Naive thymus-derived CD4-positive, alpha-beta T cell (primary cell): Measurements from ENCODE around the gene HIKESHI. TPM values are rescaled to one million over a fixed set of nuclear protein-coding genes. Genes with fewer than 3 reads are reported as not detected.

Experiments
- ATAC-seq: fragments of 150-1000 bp; cut with Tn5 transposase; 2 replicates; pipeline ENCODE4 v1.10.0; 2021; ENCODE audit warnings: mild to moderate bottlenecking, moderate library complexity
- CTCF ChIA-PET: fragments of 350-600 bp; sonication (Branson Sonifier 250); formaldehyde crosslinking; loops from one replicate; lab custom pipeline; 2021; ENCODE audit warnings: antibody characterized with exemption; lab: Charles Lee
- POLR2A ChIA-PET: fragments of 350-600 bp; sonication (Branson Sonifier 250); formaldehyde crosslinking; loops from one replicate; lab custom pipeline; 2021; ENCODE audit warnings: antibody characterized with exemption, inconsistent platforms; lab: Charles Lee
- DNase-seq, 9 donors: peaks; one replicate each; pipeline versions ENCODE4 v3.0.0 to v3.0.0-alpha.2; 2020 to 2022; ENCODE audit warnings: mixed read lengths in 1 of 9
- H3K27ac ChIP-seq: one replicate; pipeline ENCODE4 v1.7.0; 2013; ENCODE audit warnings: mild to moderate bottlenecking, low read depth, low read length, moderate library complexity
- H3K27me3 ChIP-seq, 2 donors: one replicate each; pipeline ENCODE4 v1.7.0; 2013; ENCODE audit warnings: low read length in 2 of 2, mild to moderate bottlenecking in 2 of 2, moderate library complexity in 2 of 2; ENCODE audit not compliant: control insufficient read depth in 2 of 2, insufficient read depth in 2 of 2
- H3K36me3 ChIP-seq, 3 experiments: 1 replicate in 2 of 3; 2 replicates in 1 of 3; pipeline ENCODE4 v1.7.0; 2013; ENCODE audit warnings: low read length in 3 of 3, mild to moderate bottlenecking in 3 of 3, moderate library complexity in 1 of 3; ENCODE audit not compliant: insufficient read depth in 3 of 3, control insufficient read depth in 2 of 3
- H3K4me1 ChIP-seq, 2 donors: one replicate each; pipeline ENCODE4 v1.7.0; 2013; ENCODE audit warnings: low read length in 2 of 2, mild to moderate bottlenecking in 2 of 2, moderate library complexity in 1 of 2; ENCODE audit not compliant: control insufficient read depth in 2 of 2, insufficient read depth in 2 of 2
- H3K4me3 ChIP-seq: 2 replicates; pipeline ENCODE4 v1.7.0; 2013; ENCODE audit warnings: mild to moderate bottlenecking, low read length
- H3K9me3 ChIP-seq, 3 experiments: 1 replicate in 2 of 3; 2 replicates in 1 of 3; pipeline ENCODE4 v1.7.0; 2013; ENCODE audit warnings: low read length in 3 of 3; ENCODE audit not compliant: control insufficient read depth in 2 of 3
- H3K27ac Mint-ChIP-seq, 9 donors: one replicate each; pipeline ENCODE4 v1.8.0; 2020 to 2022; ENCODE audit warnings: mixed read lengths in 9 of 9, mild to moderate bottlenecking in 8 of 9, moderate library complexity in 5 of 9, inconsistent platforms in 2 of 9
- H3K27me3 Mint-ChIP-seq, 5 donors: one replicate each; pipeline ENCODE4 v1.8.0; 2021 to 2022; ENCODE audit warnings: mixed read lengths in 5 of 5, mild to moderate bottlenecking in 1 of 5
- H3K36me3 Mint-ChIP-seq, 5 donors: one replicate each; pipeline ENCODE4 v1.8.0; 2020 to 2022; ENCODE audit warnings: mixed read lengths in 5 of 5, mild to moderate bottlenecking in 3 of 5, inconsistent platforms in 1 of 5
- H3K4me1 Mint-ChIP-seq, 7 donors: one replicate each; pipeline ENCODE4 v1.8.0; 2020 to 2022; ENCODE audit warnings: mixed read lengths in 7 of 7, mild to moderate bottlenecking in 3 of 7, inconsistent platforms in 1 of 7
- H3K4me3 Mint-ChIP-seq, 10 donors: one replicate each; pipeline ENCODE4 v1.8.0; 2020 to 2022; ENCODE audit warnings: mild to moderate bottlenecking in 10 of 10, mixed read lengths in 10 of 10, moderate library complexity in 6 of 10, inconsistent platforms in 2 of 10
- H3K9me3 Mint-ChIP-seq, 11 donors: one replicate each; pipeline ENCODE4 v1.8.0; 2020 to 2022; ENCODE audit warnings: mixed read lengths in 11 of 11, mild to moderate bottlenecking in 4 of 11, inconsistent platforms in 1 of 11, moderate library complexity in 1 of 11
- intact Hi-C, 2 donors: fragments of 100-400 bp; cut with micrococcal nuclease; formaldehyde crosslinking; loops; one replicate each; pipeline ENCODE4 v1.15.1; 2023
- polyA plus RNA-seq, 2 donors: library from polyadenylated mRNA; unstranded; fragments of 300-500 nt; fragmentation: Illumina TruSeq; gene quantifications; one replicate each; pipeline ENCODE4 v1.2.3, GENCODE V29; 2021
- total RNA-seq, 6 experiments: library from RNA in 5 of 6; stranded (reverse) in 5 of 6; gene quantifications; 1 replicate in 5 of 6; 2 replicates in 1 of 6; pipeline ENCODE4 v1.2.3 and lab custom pipeline; 2021 to 2026

Gene HIKESHI
- total and polyA plus RNA-seq, 7 experiments from 2014 or later, result 16.7 to 88.7 (median 31.6) TPM

DNA sequence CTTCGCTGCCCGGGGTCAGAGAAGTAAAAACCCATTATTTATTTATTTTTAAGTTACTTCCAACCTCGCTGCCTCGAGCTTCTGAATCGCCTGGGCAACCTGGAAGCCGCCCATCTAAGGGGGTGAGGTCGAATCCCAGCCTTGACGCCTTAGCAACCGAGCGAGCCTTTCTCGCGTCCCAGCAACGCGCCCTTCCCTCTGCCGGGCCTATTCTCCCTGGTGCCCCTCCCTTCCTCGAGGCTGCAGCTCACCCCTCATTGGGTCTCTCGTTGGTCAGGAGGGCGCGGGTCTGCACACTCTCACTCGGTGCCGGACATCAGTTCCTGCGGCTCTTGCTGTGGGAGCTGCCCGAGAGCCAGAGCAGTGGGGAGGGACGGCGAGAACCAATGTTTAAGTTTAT lies 72.5 kb downstream of the HIKESHI start, which contains the start of gene CCDC81:
Gene CCDC81 (plus strand): TSS at position 302 of the 400 bp plus-strand sequence. CDS start 277 bp downstream, outside the sequence.
- CTCF ChIA-PET, result no interaction called here

DNA sequence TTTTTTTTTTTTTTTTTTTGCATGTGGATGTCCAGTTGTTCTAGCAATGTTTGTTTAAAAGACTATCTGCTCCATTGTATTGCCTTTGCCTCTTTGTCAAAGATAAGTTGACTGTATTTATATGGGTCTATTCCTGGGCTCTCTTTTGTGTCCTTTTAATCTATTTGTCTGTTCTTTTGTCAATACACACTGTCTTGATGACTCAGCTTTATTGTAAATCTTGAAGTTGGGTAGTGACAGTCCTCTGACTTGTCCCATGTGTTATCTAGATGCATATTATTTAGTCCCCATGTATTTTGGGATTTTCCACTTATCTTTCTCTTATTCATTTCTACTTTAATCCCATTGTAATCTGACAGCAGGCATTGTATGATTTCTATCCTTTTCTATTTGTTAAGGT lies 75.9 kb downstream of the HIKESHI start:
- no peak overlapping the region for H3K4me3 ChIP-seq
- no peaks in the 10 kb centered on the region for H3K27me3 ChIP-seq
- POLR2A ChIA-PET, result no interaction called here
- H3K27ac ChIP-seq, result no peak overlapping the region
- no peaks in the 10 kb centered on the region for H3K4me1 ChIP-seq
- Mint-ChIP-seq H3K27me3 (peaks cover 0 to 9% (median 6%) of the 10 kb centered on the region in 5 donors), H3K4me3 (no peak overlapping the region), H3K9me3 (peaks cover 0 to 11% (median 4%) of the 10 kb centered on the region in 11 donors), H3K36me3 (peaks cover 0 to 7% (median 0%) of the 10 kb centered on the region in 5 donors), H3K27ac (no peak overlapping the region), H3K4me1 (no peaks in the 10 kb centered on the region)
- intact Hi-C loops, result no loop called here
- ATAC-seq, result no peak
- CTCF ChIA-PET, result no interaction called here
- no peak for DNase-seq
- no peaks in the 10 kb centered on the region for H3K9me3 ChIP-seq
- H3K36me3 ChIP-seq, result no peaks in the 10 kb centered on the region

More for the DNA sequence above, 72.5 kb downstream of the HIKESHI start, which contains the start of gene CCDC81:
- no peak within 1 kb of the TSS for H3K27ac Mint-ChIP-seq
- peaks cover 0 to 11% (median 5%) of the 10 kb centered on the region in 11 donors for H3K9me3 Mint-ChIP-seq
- POLR2A ChIA-PET, result no interaction called here
- no peaks in the 10 kb centered on the region for H3K4me1 ChIP-seq
- ATAC-seq, result no peak
- intact Hi-C loops, result no loop called here
- no peak for DNase-seq
- H3K36me3 Mint-ChIP-seq, result peaks cover 0 to 7% (median 3%) of the 10 kb centered on the region in 5 donors
- H3K27me3 Mint-ChIP-seq, result peaks cover 0 to 12% (median 6%) of the 10 kb centered on the region in 5 donors
- no peaks in the 10 kb centered on the region for H3K27me3 ChIP-seq
- no peaks in the 10 kb centered on the region for H3K36me3 ChIP-seq
- no peak within 1 kb of the TSS for H3K27ac ChIP-seq
- peaks cover 0 to 9% (median 0%) of the 10 kb centered on the region in 7 donors for H3K4me1 Mint-ChIP-seq
- H3K9me3 ChIP-seq, result no peaks in the 10 kb centered on the region
- H3K4me3 ChIP-seq, result no peak within 1 kb of the TSS
- H3K4me3 Mint-ChIP-seq, result no peak within 1 kb of the TSS

DNA sequence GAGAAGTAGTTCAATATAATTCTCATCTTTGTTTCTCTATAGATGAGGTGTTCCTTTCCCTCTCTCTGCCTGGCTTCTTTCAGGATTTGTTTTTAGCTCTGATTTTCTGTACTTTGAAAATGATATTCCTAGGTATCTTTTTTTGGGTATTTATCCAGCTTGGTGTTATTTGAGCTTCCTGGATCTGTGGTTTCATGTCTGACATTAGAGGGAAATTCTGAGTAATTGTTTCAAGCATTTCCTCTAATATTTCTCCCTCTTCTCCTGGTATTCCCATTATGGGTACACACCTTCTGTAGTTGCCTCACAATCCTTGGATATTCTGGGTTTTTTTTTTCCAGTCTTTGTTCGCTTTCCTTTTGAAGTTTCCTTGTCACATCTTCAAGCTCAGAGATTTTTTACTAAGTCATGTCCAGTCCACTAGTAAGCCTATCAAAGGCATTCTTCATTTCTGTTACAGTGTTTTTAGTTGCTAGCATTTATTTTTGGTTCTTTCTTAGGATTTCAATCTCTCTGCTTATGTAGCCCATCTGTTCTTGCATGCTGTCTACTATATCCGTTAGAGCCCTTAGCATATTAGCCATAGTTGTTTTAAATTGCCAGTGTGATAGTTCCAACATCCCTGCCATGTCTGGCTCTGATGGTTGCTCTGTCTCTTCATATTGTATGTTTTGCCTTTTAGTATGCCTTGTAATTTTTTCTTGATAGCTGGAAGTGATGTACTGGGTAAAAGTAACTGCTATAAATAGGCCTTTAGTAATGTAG lies 78.4 kb downstream of the HIKESHI start:
- no peaks in the 10 kb centered on the region for H3K4me1 ChIP-seq
- no peak for ATAC-seq
- H3K27me3 ChIP-seq, result no peaks in the 10 kb centered on the region
- Mint-ChIP-seq H3K4me3 (no peak overlapping the region), H3K4me1 (no peaks in the 10 kb centered on the region), H3K36me3 (peaks cover 0 to 7% (median 0%) of the 10 kb centered on the region in 5 donors), H3K9me3 (peaks cover 0 to 11% (median 3%) of the 10 kb centered on the region in 11 donors), H3K27ac (no peak overlapping the region), H3K27me3 (peaks cover 0 to 2% (median 0%) of the 10 kb centered on the region in 5 donors)
- H3K27ac ChIP-seq, result no peak overlapping the region
- H3K9me3 ChIP-seq, result no peaks in the 10 kb centered on the region
- ChIA-PET CTCF (no interaction called here), POLR2A (no interaction called here)
- no peak for DNase-seq
- no peak overlapping the region for H3K4me3 ChIP-seq
- H3K36me3 ChIP-seq, result no peaks in the 10 kb centered on the region
- intact Hi-C loops, result no loop called here

DNA sequence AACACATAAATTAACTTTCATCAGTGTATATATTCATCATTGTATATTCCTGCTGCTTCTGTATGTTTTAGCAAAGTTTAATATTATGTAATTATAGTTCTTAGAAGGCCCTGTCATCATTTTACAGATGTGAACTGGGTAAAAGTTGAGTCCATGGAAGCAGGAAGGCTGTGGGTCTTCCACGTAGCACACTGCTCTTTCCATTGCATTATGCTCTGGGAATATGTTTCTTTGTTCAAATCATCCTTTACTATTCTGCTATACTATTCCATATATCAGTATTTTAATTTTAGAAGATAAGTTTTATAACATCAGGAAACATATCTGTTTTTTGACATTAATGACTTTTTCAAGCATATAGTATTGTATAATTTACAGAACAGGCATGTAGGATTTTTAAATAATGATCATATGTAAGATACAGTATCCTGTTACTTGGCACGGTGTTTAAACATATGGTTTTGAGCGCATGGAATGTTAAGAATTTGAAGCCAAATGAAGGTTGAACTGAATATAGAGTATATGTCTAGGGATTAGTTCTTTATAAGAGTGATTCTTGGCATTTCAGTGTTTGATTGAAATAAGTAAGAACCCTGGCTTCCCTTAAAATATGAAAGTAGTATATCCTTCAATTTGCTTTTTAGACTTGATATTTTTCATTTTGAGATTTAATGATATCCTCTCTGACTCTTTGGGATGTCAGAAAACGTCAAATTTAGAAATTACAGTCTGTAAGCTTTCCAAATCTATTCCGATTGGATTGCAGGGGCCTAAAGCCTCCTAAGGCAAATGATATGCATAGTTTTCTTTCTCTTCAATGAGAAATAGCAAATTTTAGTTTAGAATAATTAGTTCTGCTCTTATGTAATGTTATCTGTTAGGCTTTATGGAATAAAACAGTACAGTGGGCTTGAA lies 81.3 kb downstream of the HIKESHI start:
- intact Hi-C loops, result no loop called here
- H3K4me1 Mint-ChIP-seq, result no peaks in the 10 kb centered on the region
- ATAC-seq, result no peak

DNA sequence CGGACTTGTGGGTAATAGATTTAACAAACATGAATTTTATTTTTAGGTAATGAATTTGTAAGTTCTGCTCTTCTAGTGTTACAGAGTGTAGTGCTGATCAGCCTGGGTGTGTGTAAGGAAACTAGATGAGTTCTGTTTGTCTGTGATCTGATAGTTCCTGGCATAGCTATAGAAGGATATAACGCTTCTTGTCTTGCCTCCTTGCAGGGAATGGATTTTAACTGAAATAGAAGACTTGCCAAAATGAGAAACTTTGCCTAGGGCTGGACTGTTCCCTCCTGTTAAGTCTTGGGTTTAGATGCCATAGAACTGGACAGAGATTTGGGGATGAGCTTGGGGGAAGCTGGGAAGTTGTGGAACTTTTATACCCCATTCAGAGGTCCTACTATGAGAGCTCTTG lies 84.2 kb downstream of the HIKESHI start:
- H3K4me3 Mint-ChIP-seq, result no peak overlapping the region
- no peak overlapping the region for H3K27ac Mint-ChIP-seq
- H3K27me3 ChIP-seq, result no peaks in the 10 kb centered on the region
- no peak overlapping the region for H3K27ac ChIP-seq
- CTCF ChIA-PET, result no interaction called here
- no peak overlapping the region for H3K4me3 ChIP-seq
- H3K9me3 ChIP-seq, result no peaks in the 10 kb centered on the region
- POLR2A ChIA-PET, result no interaction called here
- H3K4me1 Mint-ChIP-seq, result no peaks in the 10 kb centered on the region
- H3K4me1 ChIP-seq, result no peaks in the 10 kb centered on the region
- H3K27me3 Mint-ChIP-seq, result no peaks in the 10 kb centered on the region
- DNase-seq (no peak), ATAC-seq (no peak)
- H3K9me3 Mint-ChIP-seq, result peaks cover 0 to 2% (median 0%) of the 10 kb centered on the region in 11 donors
- intact Hi-C loops, result no loop called here
- no peaks in the 10 kb centered on the region for H3K36me3 ChIP-seq
- H3K36me3 Mint-ChIP-seq, result peaks cover 0 to 2% (median 0%) of the 10 kb centered on the region in 5 donors

More for the DNA sequence above, 81.3 kb downstream of the HIKESHI start:
- ChIA-PET POLR2A (no interaction called here), CTCF (no interaction called here)
- Histone ChIP-seq H3K9me3 (no peaks in the 10 kb centered on the region), H3K4me1 (no peaks in the 10 kb centered on the region), H3K27me3 (no peaks in the 10 kb centered on the region), H3K4me3 (no peak overlapping the region), H3K27ac (no peak overlapping the region), H3K36me3 (no peaks in the 10 kb centered on the region)
- no peak overlapping the region for H3K4me3 Mint-ChIP-seq
- no peak for DNase-seq
- no peaks in the 10 kb centered on the region for H3K36me3 Mint-ChIP-seq
- peaks cover 0 to 2% (median 0%) of the 10 kb centered on the region in 11 donors for H3K9me3 Mint-ChIP-seq
- H3K27me3 Mint-ChIP-seq, result no peaks in the 10 kb centered on the region
- H3K27ac Mint-ChIP-seq, result no peak overlapping the region

DNA sequence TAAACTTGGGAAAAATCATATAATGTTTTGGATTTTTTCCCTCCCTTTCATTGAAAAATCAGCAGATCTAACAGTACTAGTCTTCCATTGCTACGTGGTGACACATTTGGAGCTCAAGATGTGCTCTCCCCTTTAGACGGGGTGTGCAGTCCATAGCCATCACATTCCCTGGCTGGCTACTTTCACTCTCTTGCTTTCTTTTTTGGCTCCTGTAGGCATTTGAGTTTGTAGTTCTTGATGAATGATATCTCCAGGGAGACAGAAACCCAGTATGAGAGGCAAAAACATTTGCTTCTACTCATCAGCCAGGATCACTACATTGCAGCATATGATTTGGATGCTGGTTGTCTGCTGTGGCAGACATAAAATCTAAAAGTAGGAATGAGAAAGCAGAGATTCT lies 84.7 kb downstream of the HIKESHI start:
- peaks cover 0 to 2% (median 0%) of the 10 kb centered on the region in 11 donors for H3K9me3 Mint-ChIP-seq
- no peak for DNase-seq
- ChIA-PET CTCF (no interaction called here), POLR2A (no interaction called here)
- Histone ChIP-seq H3K4me1 (no peaks in the 10 kb centered on the region), H3K27me3 (no peaks in the 10 kb centered on the region), H3K27ac (no peak overlapping the region), H3K9me3 (no peaks in the 10 kb centered on the region), H3K36me3 (no peaks in the 10 kb centered on the region), H3K4me3 (no peak overlapping the region)
- no peak for ATAC-seq
- intact Hi-C loops, result no loop called here
- H3K27ac Mint-ChIP-seq, result no peak overlapping the region
- peaks cover 0 to 2% (median 0%) of the 10 kb centered on the region in 5 donors for H3K36me3 Mint-ChIP-seq
- H3K4me1 Mint-ChIP-seq, result no peaks in the 10 kb centered on the region
- no peaks in the 10 kb centered on the region for H3K27me3 Mint-ChIP-seq
- no peak overlapping the region for H3K4me3 Mint-ChIP-seq
